HG03066 (cell line): Measurements from ENCODE around the gene IL1RAPL2.

Experiments used
- ATAC-seq: cut with Tn5 transposase; IDR thresholded peaks from one replicate; pipeline ENCODE4 v1.9.1; 2021; ENCODE audit warnings: low read depth; ENCODE audit not compliant: unreplicated experiment

IL1RAPL2 gene

GRCh38 chrX:105349476-105349875 lies 783.5 kb downstream of the IL1RAPL2 start:
- no peak for ATAC-seq

- ATAC-seq, result no peak
Observed at GRCh38 chrX:105375816-105376215, 809.8 kb downstream of the IL1RAPL2 start.

- ATAC-seq, result no peak
Observed at GRCh38 chrX:105424729-105425128, 858.7 kb downstream of the IL1RAPL2 start.

- no peak for ATAC-seq
Observed at GRCh38 chrX:105451401-105451800, 885.4 kb downstream of the IL1RAPL2 start.

GRCh38 chrX:105458846-105459245 lies 892.8 kb downstream of the IL1RAPL2 start:
- ATAC-seq, result no peak

- no peak for ATAC-seq
Observed at GRCh38 chrX:105460376-105460775, 894.4 kb downstream of the IL1RAPL2 start.

- ATAC-seq, result no peak
Observed at GRCh38 chrX:105461016-105461415, 895.0 kb downstream of the IL1RAPL2 start.

GRCh38 chrX:105462186-105462585 lies 896.2 kb downstream of the IL1RAPL2 start:
- ATAC-seq, result no peak

GRCh38 chrX:105463473-105463872 lies 897.5 kb downstream of the IL1RAPL2 start:
- ATAC-seq, result no peak

- no peak for ATAC-seq
Observed at GRCh38 chrX:105464618-105465017, 898.6 kb downstream of the IL1RAPL2 start.

- no peak for ATAC-seq
Observed at GRCh38 chrX:105468741-105469140, 902.7 kb downstream of the IL1RAPL2 start.

GRCh38 chrX:105471597-105471996 lies 905.6 kb downstream of the IL1RAPL2 start:
- no peak for ATAC-seq

GRCh38 chrX:105475801-105476200 lies 909.8 kb downstream of the IL1RAPL2 start:
- ATAC-seq, result no peak

- no peak for ATAC-seq
Observed at GRCh38 chrX:105477351-105477750, 911.4 kb downstream of the IL1RAPL2 start.

- ATAC-seq, result no peak
Observed at GRCh38 chrX:105480646-105481310, 914.8 kb downstream of the IL1RAPL2 start.

- no peak for ATAC-seq
Observed at GRCh38 chrX:105483011-105483410, 917.0 kb downstream of the IL1RAPL2 start.

GRCh38 chrX:105488716-105489115 lies 922.7 kb downstream of the IL1RAPL2 start:
- ATAC-seq, result no peak

GRCh38 chrX:105495376-105495775 lies 929.4 kb downstream of the IL1RAPL2 start:
- no peak for ATAC-seq

- no peak for ATAC-seq
Observed at GRCh38 chrX:105502336-105502735, 936.3 kb downstream of the IL1RAPL2 start.

GRCh38 chrX:105515561-105515960 lies 949.6 kb downstream of the IL1RAPL2 start:
- no peak for ATAC-seq

GRCh38 chrX:105526431-105526830 lies 960.4 kb downstream of the IL1RAPL2 start:
- no peak for ATAC-seq

- ATAC-seq, result no peak
Observed at GRCh38 chrX:105527759-105528158, 961.8 kb downstream of the IL1RAPL2 start.

GRCh38 chrX:105533951-105534350 lies 968.0 kb downstream of the IL1RAPL2 start:
- ATAC-seq, result no peak
